ENCODE data around the gene HLA-DQA1. TPM values are rescaled to one million over a fixed set of nuclear protein-coding genes. Genes with fewer than 3 reads are reported as not detected.
"Not testable (repeated sequence)": the region's sequence is repeated elsewhere in the genome, so short reads cannot be mapped to it uniquely, and the experiment has no call there.

HLA-DQA1 gene
- 1 to 10 TPM; 3.3 to 7.4 (median 4.5) TPM for polyA plus RNA-seq (ENCODE audit: insufficient read length in 3 of 3)

DNA sequence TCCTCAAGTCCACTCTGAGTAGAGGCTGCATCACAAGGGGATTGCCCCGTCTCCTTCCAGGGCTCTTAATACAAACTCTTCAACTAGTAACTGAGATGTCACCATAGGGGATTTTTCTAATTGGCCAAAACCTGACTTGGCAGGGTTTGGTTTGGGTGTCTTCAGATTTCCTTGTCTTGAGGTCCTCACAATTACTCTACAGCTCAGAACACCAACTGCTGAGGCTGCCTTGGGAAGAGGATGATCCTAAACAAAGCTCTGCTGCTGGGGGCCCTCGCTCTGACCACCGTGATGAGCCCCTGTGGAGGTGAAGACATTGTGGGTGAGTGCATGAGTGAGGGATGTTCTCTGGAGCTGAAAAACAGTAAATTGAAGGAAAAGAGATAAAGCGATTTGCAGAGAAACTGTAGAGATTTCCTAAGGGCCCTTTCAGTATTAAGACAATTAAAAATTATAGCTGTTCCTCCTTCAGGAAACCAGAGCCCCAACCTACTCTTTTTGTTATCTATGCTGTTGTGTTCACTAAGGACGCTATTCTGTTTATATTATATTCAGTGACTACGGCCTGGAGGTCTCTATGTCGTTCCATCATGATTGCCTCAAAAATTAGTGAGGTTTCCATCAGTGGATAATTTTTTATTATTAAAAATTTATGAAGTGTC is at the start of gene HLA-DQA1:
Gene HLA-DQA1, plus strand, starts transcription at position 188 of the 662 bp plus-strand sequence. Its CDS starts 53 bp downstream, at position 241.
- no peak for DNase-seq (ENCODE audit: low read depth in 3 of 3, low spot score in 2 of 3)

GRCh38 chr6:32588156-32588555 is 49.0 kb upstream of the HLA-DQA1 start:
- DNase-seq (ENCODE audit: low read depth in 3 of 3, low spot score in 2 of 3) = no peak

DNA sequence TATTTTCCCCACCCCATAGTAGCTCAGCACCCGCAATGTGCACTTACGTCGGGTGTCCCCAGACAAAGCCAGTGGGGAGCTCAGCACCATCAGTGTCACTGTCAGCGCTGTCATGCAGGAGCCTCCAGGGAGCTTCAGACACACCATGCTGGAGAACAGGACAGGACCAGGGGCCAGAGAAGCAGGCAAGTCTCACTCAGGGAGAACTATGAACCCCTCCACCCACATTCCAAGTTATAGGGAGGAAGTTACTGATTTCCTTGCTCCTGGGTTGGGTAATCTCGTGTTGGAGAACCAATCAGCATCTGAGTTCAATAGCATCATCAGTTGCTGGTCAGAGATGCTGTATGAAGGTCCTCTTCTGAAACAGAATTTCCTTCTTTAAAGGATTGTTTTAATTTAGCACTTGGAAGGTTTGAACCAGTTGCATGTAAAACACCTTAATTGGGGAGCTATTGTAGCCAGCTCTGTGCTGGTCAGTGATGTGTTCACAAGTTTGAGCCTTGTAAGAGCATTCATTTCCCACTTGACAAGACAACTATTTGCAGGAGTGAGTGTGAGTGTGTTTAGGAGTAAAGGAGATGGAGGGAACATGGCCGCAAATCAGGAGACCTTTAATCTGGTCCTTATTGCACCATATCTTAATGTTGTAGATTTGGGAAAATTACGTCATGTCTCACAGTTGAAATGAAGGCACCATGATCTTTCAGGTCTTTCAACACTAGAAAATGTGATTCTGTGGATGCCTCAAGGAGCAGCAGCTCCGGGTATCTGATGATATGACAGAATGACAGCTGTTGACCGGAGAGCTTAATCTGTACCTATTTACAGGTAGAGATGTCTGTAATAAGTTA is 47.4 kb upstream of the HLA-DQA1 start, which contains the start of gene HLA-DRB1:
Gene HLA-DRB1, minus strand, starts transcription at position 253 of the 854 bp plus-strand sequence. Its CDS starts 106 bp downstream, at position 147.
- no peak for DNase-seq (ENCODE audit: low read depth in 3 of 3, low spot score in 2 of 3)

DNA sequence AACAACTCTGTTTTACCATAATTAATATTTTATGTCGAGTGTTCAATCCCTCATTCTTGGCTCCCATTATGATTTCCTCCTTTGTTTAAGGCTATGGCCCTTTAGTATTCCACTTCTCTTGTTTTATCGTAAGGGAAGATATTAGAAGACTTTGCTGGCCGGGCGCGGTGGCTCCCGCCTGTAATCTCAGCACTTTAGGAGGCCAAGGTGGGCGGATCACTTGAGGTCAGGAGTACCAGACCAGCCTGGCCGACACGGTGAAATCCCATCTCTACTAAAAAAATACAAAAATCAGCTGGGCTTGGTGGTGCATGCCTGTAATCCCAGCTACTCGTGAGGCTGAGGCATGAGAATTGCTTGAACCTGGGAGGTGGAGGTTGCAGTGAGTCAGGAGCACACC is 46.5 kb upstream of the HLA-DQA1 start:
- not testable (repeated sequence) for DNase-seq (ENCODE audit: low read depth in 3 of 3, low spot score in 2 of 3)

- DNase-seq (ENCODE audit: low read depth in 3 of 3, low spot score in 2 of 3) = no peak
Measured at GRCh38 chr6:32597024-32597423, 40.2 kb upstream of the HLA-DQA1 start.

GRCh38 chr6:32602383-32602782 is 34.8 kb upstream of the HLA-DQA1 start:
- DNase-seq (ENCODE audit: low read depth in 3 of 3, low spot score in 2 of 3) = no peak

DNA sequence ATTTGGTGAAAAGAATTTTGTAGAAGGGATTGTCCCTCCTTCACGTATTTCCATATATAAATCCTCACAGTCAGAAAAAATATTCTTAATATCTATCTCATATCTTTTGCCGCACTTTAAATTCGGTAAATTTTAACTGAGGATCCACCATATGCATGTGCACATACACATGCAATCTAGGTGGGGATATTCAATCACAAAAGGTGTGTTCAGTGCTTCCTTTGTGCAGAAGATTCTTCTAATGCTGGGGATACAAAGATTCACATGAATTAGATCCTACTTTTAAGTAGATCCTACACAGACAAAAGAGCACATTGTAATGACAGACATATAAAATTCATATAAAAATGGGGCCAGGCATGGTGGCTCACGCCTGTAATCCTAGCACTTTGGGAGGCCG is 34.0 kb upstream of the HLA-DQA1 start:
- DNase-seq (ENCODE audit: low read depth in 3 of 3, low spot score in 2 of 3) = no peak

DNA sequence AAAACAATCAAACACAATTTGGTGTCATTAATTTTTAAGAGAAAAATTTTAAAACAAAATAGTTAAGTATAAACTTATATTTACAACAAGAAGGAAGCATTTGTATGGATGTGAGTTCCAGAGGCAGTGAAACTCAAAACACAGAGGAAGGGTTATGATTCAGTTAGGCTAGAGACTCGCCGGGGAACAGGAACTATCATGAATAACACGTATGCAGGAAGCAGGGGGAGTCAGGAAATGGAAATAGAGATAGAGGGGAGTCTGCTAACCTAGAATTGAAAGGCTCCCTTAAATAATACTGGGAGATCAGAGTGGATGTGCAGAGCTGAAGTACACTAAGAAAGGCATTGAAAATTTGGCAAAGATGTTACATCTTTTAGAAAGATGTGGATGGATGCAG is 33.3 kb upstream of the HLA-DQA1 start:
- DNase-seq (ENCODE audit: low read depth in 3 of 3, low spot score in 2 of 3) = no peak

GRCh38 chr6:32604434-32604877 is 32.8 kb upstream of the HLA-DQA1 start:
- DNase-seq (ENCODE audit: low read depth in 3 of 3, low spot score in 2 of 3) = no peak

DNA sequence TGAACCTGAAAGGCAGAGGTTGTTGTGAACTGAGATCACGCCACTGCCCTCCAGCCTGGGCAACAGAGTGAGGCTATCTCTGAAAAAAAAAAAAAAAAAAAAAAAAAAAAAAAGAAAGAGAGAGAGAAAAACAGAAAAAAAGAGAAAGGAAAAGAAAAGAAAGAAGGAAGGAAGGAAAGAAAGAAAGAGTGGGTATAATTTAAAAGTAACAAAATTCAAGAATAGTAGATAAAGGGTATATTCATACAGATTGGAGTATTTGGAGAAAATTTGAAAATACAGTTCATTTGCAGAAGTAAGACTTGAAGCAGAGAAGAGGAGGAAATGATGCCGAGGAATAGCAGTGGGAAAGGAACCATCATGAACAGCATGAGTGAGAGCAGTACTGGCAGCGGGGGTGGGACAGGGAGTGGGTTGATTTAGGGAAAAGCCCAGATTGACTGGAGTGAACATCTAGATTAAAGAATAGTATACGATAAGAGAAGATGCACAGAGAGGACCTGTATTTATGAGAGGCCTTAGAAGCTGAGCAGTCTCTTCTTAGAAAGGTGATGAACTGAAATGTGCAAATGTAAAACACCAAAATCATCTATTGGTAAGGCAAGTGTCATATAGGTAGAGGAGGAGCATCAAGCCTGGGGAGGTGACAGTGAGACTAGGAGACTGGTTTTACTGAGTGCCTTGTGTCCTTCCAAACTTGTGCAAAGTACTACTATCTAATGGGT is 29.8 kb upstream of the HLA-DQA1 start:
- no peak for DNase-seq (ENCODE audit: low read depth in 3 of 3, low spot score in 2 of 3)

DNA sequence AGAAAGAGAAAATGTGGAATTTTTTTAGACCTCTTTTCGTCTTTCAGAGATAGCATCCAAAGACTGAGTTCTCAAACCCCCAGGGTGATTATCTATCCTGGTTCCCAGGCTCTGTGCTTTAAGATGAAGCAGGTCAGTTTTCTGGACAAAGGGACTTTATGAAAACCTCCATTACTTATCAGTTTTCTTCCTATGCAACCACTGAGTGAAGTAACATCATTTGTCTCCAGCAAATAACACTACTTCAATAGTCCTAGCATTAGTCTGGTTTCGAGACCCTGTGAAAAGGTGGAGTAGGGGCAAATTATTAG is 29.3 kb upstream of the HLA-DQA1 start:
- DNase-seq (ENCODE audit: low read depth in 3 of 3, low spot score in 2 of 3) = no peak

DNA sequence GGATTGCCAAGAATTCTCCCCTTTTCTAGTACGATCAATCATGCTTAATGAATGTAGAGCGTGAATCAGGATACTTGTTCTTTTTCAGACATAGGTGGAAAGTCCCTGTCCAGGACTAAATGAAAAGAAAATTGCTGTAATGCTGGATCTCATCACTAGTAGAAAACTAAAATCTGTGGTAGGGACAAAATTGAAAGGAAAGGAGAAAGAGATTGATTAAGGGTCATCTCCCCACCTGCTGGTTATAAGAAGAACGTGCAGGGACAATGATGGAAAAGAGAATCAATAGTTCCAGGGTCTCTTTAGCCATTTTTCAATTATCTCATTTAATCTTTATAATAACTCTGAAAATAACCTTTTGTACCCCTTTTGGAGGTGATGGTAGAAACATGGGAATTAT is 28.8 kb upstream of the HLA-DQA1 start:
- DNase-seq (ENCODE audit: low read depth in 3 of 3, low spot score in 2 of 3) = no peak

GRCh38 chr6:32609391-32609730 is 27.8 kb upstream of the HLA-DQA1 start:
- DNase-seq (ENCODE audit: low read depth in 3 of 3, low spot score in 2 of 3) = no peak

- DNase-seq (ENCODE audit: low read depth in 3 of 3, low spot score in 2 of 3) = peak; percentile 65 to 94 (median 84)
Measured at GRCh38 chr6:32609731-32610640, 27.2 kb upstream of the HLA-DQA1 start.

- no peak for DNase-seq (ENCODE audit: low read depth in 3 of 3, low spot score in 2 of 3)
Measured at GRCh38 chr6:32610682-32611296, 26.4 kb upstream of the HLA-DQA1 start.

GRCh38 chr6:32613475-32613874 is 23.7 kb upstream of the HLA-DQA1 start:
- no peak for DNase-seq (ENCODE audit: low read depth in 3 of 3, low spot score in 2 of 3)

- DNase-seq (ENCODE audit: low read depth in 3 of 3, low spot score in 2 of 3) = no peak
Measured at GRCh38 chr6:32614366-32615081, 22.7 kb upstream of the HLA-DQA1 start.

GRCh38 chr6:32615885-32616532 is 21.2 kb upstream of the HLA-DQA1 start:
- DNase-seq (ENCODE audit: low read depth in 3 of 3, low spot score in 2 of 3) = no peak

GRCh38 chr6:32617751-32618150 is 19.5 kb upstream of the HLA-DQA1 start:
- DNase-seq (ENCODE audit: low read depth in 3 of 3, low spot score in 2 of 3) = no peak
